ENCODE results near the gene GRIA1.

The GRIA1 gene

DNA sequence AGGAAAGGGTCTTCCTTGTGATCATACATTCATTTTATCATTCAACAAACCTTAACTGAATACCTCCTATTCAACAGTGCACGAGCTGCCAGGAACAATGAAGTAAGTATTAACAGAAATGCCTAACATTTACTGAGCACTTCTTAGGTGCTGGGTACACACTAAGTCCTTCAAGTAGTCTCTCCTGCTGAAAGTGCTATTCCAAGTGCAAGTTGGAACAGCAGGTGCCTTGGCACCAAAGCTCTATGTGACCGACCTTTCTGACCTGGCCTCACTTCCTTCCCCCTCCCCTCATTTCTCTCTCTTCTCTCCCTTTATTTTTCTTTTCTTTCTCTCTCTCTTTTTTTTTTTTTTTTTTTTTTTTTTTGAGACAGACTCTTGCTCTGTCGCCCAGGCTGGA lies 94.5 kb downstream of the GRIA1 start:
- Histone ChIP-seq H3K4me1 (ENCODE audit: control insufficient read depth, low read depth, low read length) (no peaks in the 10 kb centered on the region), H4K8ac (ENCODE audit: low read depth, low read length) (no peak overlapping the region), H3K56ac (ENCODE audit: low read length) (no peak overlapping the region), H3K4me2 (ENCODE audit: low read length) (no peak overlapping the region), H3K79me2 (ENCODE audit: control insufficient read depth, insufficient read depth, low read length) (no peaks in the 10 kb centered on the region), H3K4me3 (ENCODE audit: low read length) (no peak overlapping the region), H3K36me3 (ENCODE audit: control insufficient read depth, insufficient read depth, low read length) (no peaks in the 10 kb centered on the region), H2BK5ac (ENCODE audit: low read length) (no peak overlapping the region), H2BK15ac (replicated peaks; ENCODE audit: low read depth) (no peak overlapping the region), H3K18ac (ENCODE audit: low read length) (no peak overlapping the region), H3K23ac (ENCODE audit: low read length) (no peak overlapping the region), H4K5ac (ENCODE audit: low read length) (no peak overlapping the region), H3K27ac (ENCODE audit: low read depth, low read length) (no peak overlapping the region), H3K9ac (ENCODE audit: low read length) (no peak overlapping the region), H3K79me1 (ENCODE audit: low read length) (no peaks in the 10 kb centered on the region), H2AK5ac (ENCODE audit: low read length) (no peak overlapping the region), H3K27me3 (ENCODE audit: insufficient read depth, low read length, poor library complexity) (no peaks in the 10 kb centered on the region), H2BK120ac (ENCODE audit: low read depth, low read length) (no peak overlapping the region), H3K4ac (ENCODE audit: low read depth, low read length) (no peak overlapping the region)
- no peak for DNase-seq
- no CpG with 5 or more reads among the region's 3 CpGs for WGBS (ENCODE audit: extremely low coverage, insufficient coverage, low lambda C conversion rate)

DNA sequence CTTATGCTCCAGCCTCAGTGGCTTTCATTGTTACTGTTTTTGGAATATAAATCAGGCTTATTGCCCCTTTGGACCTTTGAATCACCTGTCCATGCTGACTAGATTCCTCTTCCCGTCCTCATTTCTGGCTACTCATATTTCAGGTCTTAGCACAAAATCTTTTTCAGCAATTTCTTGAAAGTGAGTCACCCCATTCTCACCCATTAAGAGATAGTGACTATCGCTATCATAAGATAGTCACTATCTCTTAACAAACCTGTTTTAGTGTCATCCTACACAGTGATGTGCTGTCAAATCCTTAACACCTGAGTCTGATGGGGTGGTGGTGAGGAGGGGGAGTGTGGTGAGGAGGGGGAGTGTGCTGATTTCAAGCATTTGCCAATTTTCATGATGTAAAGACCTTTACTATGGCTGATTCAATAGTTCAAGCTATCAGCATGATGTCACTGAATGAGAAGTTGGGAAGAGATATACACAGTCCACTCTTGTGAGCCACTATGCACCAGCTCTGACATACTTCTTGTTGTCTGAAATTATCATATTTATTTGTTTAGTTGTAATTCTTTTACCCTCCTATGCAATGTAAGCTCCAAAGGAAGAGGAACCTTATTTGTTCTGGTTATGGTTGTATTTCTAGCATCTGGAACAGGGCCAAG lies 95.3 kb downstream of the GRIA1 start:
- Histone ChIP-seq H3K79me1 (ENCODE audit: low read length) (no peaks in the 10 kb centered on the region), H3K27me3 (ENCODE audit: insufficient read depth, low read length, poor library complexity) (no peaks in the 10 kb centered on the region), H3K18ac (ENCODE audit: low read length) (no peak overlapping the region), H3K4me3 (ENCODE audit: low read length) (no peak overlapping the region), H2BK15ac (replicated peaks; ENCODE audit: low read depth) (no peak overlapping the region), H3K79me2 (ENCODE audit: control insufficient read depth, insufficient read depth, low read length) (no peaks in the 10 kb centered on the region), H3K27ac (ENCODE audit: low read depth, low read length) (no peak overlapping the region), H3K56ac (ENCODE audit: low read length) (no peak overlapping the region), H3K23ac (ENCODE audit: low read length) (no peak overlapping the region), H3K36me3 (ENCODE audit: control insufficient read depth, insufficient read depth, low read length) (no peaks in the 10 kb centered on the region), H3K4me2 (ENCODE audit: low read length) (no peak overlapping the region), H3K4ac (ENCODE audit: low read depth, low read length) (no peak overlapping the region), H2AK5ac (ENCODE audit: low read length) (no peak overlapping the region), H4K5ac (ENCODE audit: low read length) (no peak overlapping the region), H2BK5ac (ENCODE audit: low read length) (no peak overlapping the region), H3K4me1 (ENCODE audit: control insufficient read depth, low read depth, low read length) (no peaks in the 10 kb centered on the region), H2BK120ac (ENCODE audit: low read depth, low read length) (no peak overlapping the region), H4K8ac (ENCODE audit: low read depth, low read length) (no peak overlapping the region), H3K9ac (ENCODE audit: low read length) (no peak overlapping the region)
- DNase-seq, result peak; percentile 16
- no CpG with 5 or more reads among the region's 2 CpGs for WGBS (ENCODE audit: extremely low coverage, insufficient coverage, low lambda C conversion rate)

DNA sequence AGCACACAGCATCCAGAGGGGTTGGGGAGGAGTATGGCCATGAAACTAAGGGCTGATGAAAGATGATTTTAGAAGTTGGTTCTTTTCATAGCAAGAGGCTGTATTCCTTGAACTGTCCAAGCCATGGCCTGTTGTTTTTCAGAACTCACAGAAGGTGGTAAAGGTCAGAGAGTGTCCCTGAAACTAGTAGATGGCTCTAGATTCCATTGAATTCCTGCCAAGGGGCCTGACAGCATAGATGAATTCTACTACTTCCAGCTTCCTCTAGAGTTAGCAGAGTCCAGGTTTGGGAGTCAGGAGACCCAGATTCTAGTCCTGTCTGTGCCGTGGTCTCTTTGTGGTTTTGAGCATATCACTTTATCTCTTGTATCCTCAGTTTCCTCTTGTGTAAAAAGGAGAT lies 101.6 kb downstream of the GRIA1 start:
- no peak overlapping the region for H3K56ac ChIP-seq (ENCODE audit: low read length)
- no peak for DNase-seq
- no peak overlapping the region for H3K23ac ChIP-seq (ENCODE audit: low read length)
- WGBS (ENCODE audit: extremely low coverage, insufficient coverage, low lambda C conversion rate), result no CpG with 5 or more reads among the region's 1 CpG
- H4K8ac ChIP-seq (ENCODE audit: low read depth, low read length), result no peak overlapping the region
- H3K79me2 ChIP-seq (ENCODE audit: control insufficient read depth, insufficient read depth, low read length), result no peaks in the 10 kb centered on the region
- H3K36me3 ChIP-seq (ENCODE audit: control insufficient read depth, insufficient read depth, low read length), result no peaks in the 10 kb centered on the region
- no peak overlapping the region for H2BK5ac ChIP-seq (ENCODE audit: low read length)
- no peak overlapping the region for H3K4me2 ChIP-seq (ENCODE audit: low read length)
- no peak overlapping the region for H4K5ac ChIP-seq (ENCODE audit: low read length)
- H3K4me3 ChIP-seq (ENCODE audit: low read length), result no peak overlapping the region
- H2BK15ac ChIP-seq (replicated peaks; ENCODE audit: low read depth), result no peak overlapping the region
- H3K27ac ChIP-seq (ENCODE audit: low read depth, low read length), result no peak overlapping the region
- no peak overlapping the region for H2BK120ac ChIP-seq (ENCODE audit: low read depth, low read length)
- no peaks in the 10 kb centered on the region for H3K4me1 ChIP-seq (ENCODE audit: control insufficient read depth, low read depth, low read length)
- no peak overlapping the region for H3K18ac ChIP-seq (ENCODE audit: low read length)
- no peak overlapping the region for H2AK5ac ChIP-seq (ENCODE audit: low read length)
- no peaks in the 10 kb centered on the region for H3K27me3 ChIP-seq (ENCODE audit: insufficient read depth, low read length, poor library complexity)
- no peak overlapping the region for H3K9ac ChIP-seq (ENCODE audit: low read length)
- no peak overlapping the region for H3K4ac ChIP-seq (ENCODE audit: low read depth, low read length)
- no peaks in the 10 kb centered on the region for H3K79me1 ChIP-seq (ENCODE audit: low read length)

DNA sequence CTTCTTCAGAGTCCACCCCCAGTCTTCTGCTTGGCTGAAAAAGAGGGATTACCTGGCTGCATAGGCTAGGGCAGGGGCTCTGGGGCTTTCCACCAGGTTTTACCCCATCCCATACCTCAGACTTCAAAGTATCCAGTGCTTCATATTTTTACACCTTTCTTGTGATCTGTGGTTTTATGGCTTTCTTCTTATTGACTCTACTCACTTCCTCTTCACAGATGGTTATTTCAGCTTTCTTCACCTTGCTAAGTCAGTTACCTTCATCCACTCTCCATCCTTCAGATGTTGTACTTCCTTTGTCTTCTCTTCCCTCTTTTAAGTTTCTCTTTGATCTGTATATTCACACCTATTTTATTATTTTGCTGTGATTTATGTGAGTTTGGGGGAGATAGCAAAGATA lies 104.3 kb downstream of the GRIA1 start:
- Histone ChIP-seq H4K8ac (ENCODE audit: low read depth, low read length) (no peak overlapping the region), H3K4me2 (ENCODE audit: low read length) (no peak overlapping the region), H2BK15ac (replicated peaks; ENCODE audit: low read depth) (no peak overlapping the region), H3K27me3 (ENCODE audit: insufficient read depth, low read length, poor library complexity) (no peaks in the 10 kb centered on the region), H3K79me1 (ENCODE audit: low read length) (no peaks in the 10 kb centered on the region), H3K9ac (ENCODE audit: low read length) (no peak overlapping the region), H3K27ac (ENCODE audit: low read depth, low read length) (no peak overlapping the region), H2BK120ac (ENCODE audit: low read depth, low read length) (no peak overlapping the region), H3K23ac (ENCODE audit: low read length) (no peak overlapping the region), H4K5ac (ENCODE audit: low read length) (no peak overlapping the region), H3K4me3 (ENCODE audit: low read length) (no peak overlapping the region), H3K56ac (ENCODE audit: low read length) (no peak overlapping the region), H3K79me2 (ENCODE audit: control insufficient read depth, insufficient read depth, low read length) (no peaks in the 10 kb centered on the region), H3K4ac (ENCODE audit: low read depth, low read length) (no peak overlapping the region), H3K4me1 (ENCODE audit: control insufficient read depth, low read depth, low read length) (no peaks in the 10 kb centered on the region), H3K36me3 (ENCODE audit: control insufficient read depth, insufficient read depth, low read length) (no peaks in the 10 kb centered on the region), H3K18ac (ENCODE audit: low read length) (no peak overlapping the region), H2AK5ac (ENCODE audit: low read length) (no peak overlapping the region), H2BK5ac (ENCODE audit: low read length) (no peak overlapping the region)
- DNase-seq, result no peak

DNA sequence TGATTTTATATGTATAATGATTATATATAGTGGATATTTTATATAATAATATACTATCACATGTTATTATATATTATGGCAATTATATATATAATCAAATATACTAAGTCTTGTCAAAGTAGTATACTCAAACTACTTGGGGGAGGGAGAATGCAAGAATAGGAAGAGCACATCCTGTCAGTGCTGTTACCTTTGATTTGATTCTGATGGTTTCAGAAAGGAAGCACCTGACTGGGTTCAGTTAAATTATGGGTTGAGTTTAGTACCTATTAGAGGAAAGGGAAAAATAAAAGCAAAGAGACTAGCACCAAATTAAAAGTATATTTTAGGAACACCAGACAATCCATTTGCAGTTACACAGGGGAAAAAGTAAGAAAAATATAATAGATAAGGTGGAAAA lies 107.6 kb downstream of the GRIA1 start:
- Histone ChIP-seq H3K9ac (ENCODE audit: low read length) (no peak overlapping the region), H3K36me3 (ENCODE audit: control insufficient read depth, insufficient read depth, low read length) (no peaks in the 10 kb centered on the region), H3K4me1 (ENCODE audit: control insufficient read depth, low read depth, low read length) (no peaks in the 10 kb centered on the region), H3K27me3 (ENCODE audit: insufficient read depth, low read length, poor library complexity) (no peaks in the 10 kb centered on the region), H4K5ac (ENCODE audit: low read length) (no peak overlapping the region), H3K18ac (ENCODE audit: low read length) (no peak overlapping the region), H2BK15ac (replicated peaks; ENCODE audit: low read depth) (no peak overlapping the region), H2AK5ac (ENCODE audit: low read length) (no peak overlapping the region), H3K23ac (ENCODE audit: low read length) (no peak overlapping the region), H3K4me3 (ENCODE audit: low read length) (no peak overlapping the region), H3K27ac (ENCODE audit: low read depth, low read length) (no peak overlapping the region), H3K4me2 (ENCODE audit: low read length) (no peak overlapping the region), H2BK120ac (ENCODE audit: low read depth, low read length) (no peak overlapping the region), H3K4ac (ENCODE audit: low read depth, low read length) (no peak overlapping the region), H3K79me1 (ENCODE audit: low read length) (no peaks in the 10 kb centered on the region), H3K79me2 (ENCODE audit: control insufficient read depth, insufficient read depth, low read length) (no peaks in the 10 kb centered on the region), H2BK5ac (ENCODE audit: low read length) (no peak overlapping the region), H3K56ac (ENCODE audit: low read length) (no peak overlapping the region), H4K8ac (ENCODE audit: low read depth, low read length) (no peak overlapping the region)
- DNase-seq, result no peak

DNA sequence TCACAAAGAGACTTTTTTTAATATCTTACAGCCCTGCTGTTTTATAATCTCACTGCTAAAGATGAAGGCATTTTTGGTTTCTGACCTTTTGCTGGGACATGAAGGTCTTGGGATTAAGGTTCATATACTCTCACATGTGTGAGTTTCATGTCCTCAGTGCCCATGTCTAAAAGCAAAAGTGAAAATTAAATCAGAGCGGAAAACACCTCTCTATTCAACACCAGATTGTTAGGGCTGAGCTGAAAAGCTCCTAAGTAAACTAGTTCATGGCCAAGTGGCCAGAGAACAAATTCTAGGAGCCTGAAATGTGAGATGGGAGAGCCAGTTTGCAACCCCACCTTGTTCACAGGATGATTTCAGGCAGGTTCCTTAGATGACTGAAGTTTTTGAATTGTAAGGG lies 110.9 kb downstream of the GRIA1 start:
- no peaks in the 10 kb centered on the region for H3K79me2 ChIP-seq (ENCODE audit: control insufficient read depth, insufficient read depth, low read length)
- H4K5ac ChIP-seq (ENCODE audit: low read length), result no peak overlapping the region
- H3K56ac ChIP-seq (ENCODE audit: low read length), result no peak overlapping the region
- no peak overlapping the region for H3K18ac ChIP-seq (ENCODE audit: low read length)
- no CpG with 5 or more reads among the region's 1 CpG for WGBS (ENCODE audit: extremely low coverage, insufficient coverage, low lambda C conversion rate)
- no peak overlapping the region for H3K27ac ChIP-seq (ENCODE audit: low read depth, low read length)
- H3K4me2 ChIP-seq (ENCODE audit: low read length), result no peak overlapping the region
- H3K9ac ChIP-seq (ENCODE audit: low read length), result no peak overlapping the region
- no peak overlapping the region for H2BK120ac ChIP-seq (ENCODE audit: low read depth, low read length)
- no peak overlapping the region for H3K4ac ChIP-seq (ENCODE audit: low read depth, low read length)
- no peak for DNase-seq
- no peak overlapping the region for H3K23ac ChIP-seq (ENCODE audit: low read length)
- no peaks in the 10 kb centered on the region for H3K4me1 ChIP-seq (ENCODE audit: control insufficient read depth, low read depth, low read length)
- no peaks in the 10 kb centered on the region for H3K79me1 ChIP-seq (ENCODE audit: low read length)
- H4K8ac ChIP-seq (ENCODE audit: low read depth, low read length), result no peak overlapping the region
- no peak overlapping the region for H3K4me3 ChIP-seq (ENCODE audit: low read length)
- H2BK5ac ChIP-seq (ENCODE audit: low read length), result no peak overlapping the region
- H2BK15ac ChIP-seq (replicated peaks; ENCODE audit: low read depth), result no peak overlapping the region
- H2AK5ac ChIP-seq (ENCODE audit: low read length), result no peak overlapping the region
- H3K36me3 ChIP-seq (ENCODE audit: control insufficient read depth, insufficient read depth, low read length), result no peaks in the 10 kb centered on the region
- H3K27me3 ChIP-seq (ENCODE audit: insufficient read depth, low read length, poor library complexity), result no peaks in the 10 kb centered on the region

All from mesendoderm (in vitro differentiated cells).